ENCODE data around the gene EMP1. TPM values are rescaled to one million over a fixed set of nuclear protein-coding genes. Genes with fewer than 3 reads are reported as not detected.

Gene EMP1
- total and polyA plus RNA-seq, 2 of the 13 experiments (the other 11 are each of a cell fraction or from before 2014, with no cell fraction given): 0.13 to 0.61 TPM

DNA sequence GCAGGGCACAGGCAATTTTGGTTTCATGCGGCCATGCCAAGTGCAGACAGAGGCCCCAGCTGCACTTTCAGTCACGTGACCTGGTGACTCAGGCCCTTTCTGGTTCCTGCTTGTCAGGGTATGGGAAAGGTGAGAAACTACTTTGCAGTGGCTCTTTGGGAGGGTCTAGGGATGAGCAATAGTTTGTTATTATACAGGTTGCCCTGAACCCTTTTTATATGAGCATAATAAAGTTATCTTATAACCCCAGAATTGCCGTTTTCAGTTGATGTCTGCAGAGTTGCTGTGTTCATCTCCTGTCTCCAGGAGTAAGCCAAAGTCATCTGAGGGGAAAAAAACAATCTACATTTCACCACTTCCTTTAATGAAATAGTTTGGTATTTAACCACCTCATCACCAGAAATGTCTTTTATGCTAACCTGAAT lies 30.9 kb upstream of the EMP1 start:
- TF ChIP-seq, protein P1, sequence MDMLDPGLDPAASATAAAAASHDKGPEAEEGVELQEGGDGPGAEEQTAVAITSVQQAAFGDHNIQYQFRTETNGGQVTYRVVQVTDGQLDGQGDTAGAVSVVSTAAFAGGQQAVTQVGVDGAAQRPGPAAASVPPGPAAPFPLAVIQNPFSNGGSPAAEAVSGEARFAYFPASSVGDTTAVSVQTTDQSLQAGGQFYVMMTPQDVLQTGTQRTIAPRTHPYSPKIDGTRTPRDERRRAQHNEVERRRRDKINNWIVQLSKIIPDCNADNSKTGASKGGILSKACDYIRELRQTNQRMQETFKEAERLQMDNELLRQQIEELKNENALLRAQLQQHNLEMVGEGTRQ (IDR thresholded peaks at IDR 0.05; ENCODE audit: low read depth, low read length): peak; percentile 71
- TF ChIP-seq, protein P1 (CRISPR knock-in tag; IDR thresholded peaks at IDR 0.05; ENCODE audit: borderline replicate concordance): no peak
- no peak for TF ChIP-seq ZNF124 (CRISPR knock-in tag; IDR thresholded peaks at IDR 0.05)
- TF ChIP-seq FOSL2 (CRISPR knock-in tag; IDR thresholded peaks at IDR 0.05): peak; percentile 20; the same call in 1 of the 2 replicates
- peak; percentile 88; the same call in 1 of the 2 replicates for TF ChIP-seq RAD51 (IDR thresholded peaks at IDR 0.05; ENCODE audit: borderline replicate concordance)
- FAIRE-seq: no peak
- CTCF ChIA-PET (ENCODE audit: low intra/inter-chr PET ratio, low total read pairs): no interaction called here
- no peak overlapping the region for H3K9ac ChIP-seq (ENCODE audit: insufficient read depth, low read depth, low read length)
- no peaks in the 10 kb centered on the region for H3K79me2 ChIP-seq (ENCODE audit: insufficient read depth, low read length)
- 6% methylated on average over 3 of the region's 3 CpGs for WGBS (ENCODE audit: low lambda C conversion rate)
- in situ Hi-C loops (cut with HindIII; ENCODE audit: extremely low pct_ligation_motif_present, low pct_unique_long_range_greater_than_20kb): no loop called here
- H4K20me1 ChIP-seq (ENCODE audit: insufficient read depth, low read length): no peaks in the 10 kb centered on the region
- no peak overlapping the region for H3K4me3 ChIP-seq (replicated peaks in 1 of 3; ENCODE audit: insufficient read depth in 1 of 3, low read depth in 2 of 3, low read length in 3 of 3)
- no peak overlapping the region for H2AFZ ChIP-seq (ENCODE audit: low read length)
- POLR2A ChIA-PET: no interaction called here
- no peak overlapping the region for H3K4me2 ChIP-seq (ENCODE audit: low read depth, low read length)
- intact Hi-C loops (cut with micrococcal nuclease; ENCODE audit: unreplicated experiment): no loop called here
- no peaks in the 10 kb centered on the region for H3K9me3 ChIP-seq (ENCODE audit: low read length)
- no peak for ATAC-seq
- H3K4me1 ChIP-seq (ENCODE audit: insufficient read depth, low read length): no peaks in the 10 kb centered on the region
- BruUV-seq (replicated peaks): no TSS peak
- no peak for DNase-seq (ENCODE audit: low spot score)
- peaks cover 4 to 28% of the 10 kb centered on the region in 2 experiments; a peak in 4 of 5 replicates for H3K27me3 ChIP-seq (ENCODE audit: control insufficient read depth in 1 of 2, insufficient read depth in 2 of 2, low read length in 2 of 2)
- no peaks in the 10 kb centered on the region for H3K36me3 ChIP-seq (replicated peaks in 1 of 2; ENCODE audit: control insufficient read depth in 1 of 2, insufficient read depth in 2 of 2, low read length in 2 of 2)
- H3K27ac ChIP-seq (ENCODE audit: extremely low read length, insufficient read depth, low read length): no peak overlapping the region

DNA sequence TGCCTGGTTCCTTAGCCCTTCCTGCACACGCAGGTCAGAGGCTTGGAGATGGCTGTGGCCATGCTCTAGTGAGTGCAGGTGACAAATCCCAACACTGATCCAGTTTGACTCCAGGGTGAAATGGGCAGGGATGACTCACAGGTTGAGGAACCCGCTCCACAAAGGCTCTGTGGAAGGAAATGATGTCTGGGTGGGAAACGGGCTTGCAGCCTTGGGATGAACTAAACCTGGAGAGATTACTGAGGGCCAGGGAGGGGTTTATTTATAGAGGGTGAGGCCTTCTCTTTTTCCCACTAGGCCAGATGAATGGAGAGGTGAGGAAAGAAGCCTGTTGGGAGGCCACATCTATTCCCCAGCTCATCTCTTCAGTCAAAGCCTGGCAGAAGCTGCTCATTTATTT lies 29.3 kb upstream of the EMP1 start:
- H4K20me1 ChIP-seq (ENCODE audit: insufficient read depth, low read length): no peaks in the 10 kb centered on the region
- no peak overlapping the region for H3K4me3 ChIP-seq (replicated peaks in 1 of 3; ENCODE audit: insufficient read depth in 1 of 3, low read depth in 2 of 3, low read length in 3 of 3)
- FAIRE-seq (no peak), DNase-seq (ENCODE audit: low spot score) (no peak), ATAC-seq (no peak)
- no peak overlapping the region for H2AFZ ChIP-seq (ENCODE audit: low read length)
- H3K36me3 ChIP-seq (replicated peaks in 1 of 2; ENCODE audit: control insufficient read depth in 1 of 2, insufficient read depth in 2 of 2, low read length in 2 of 2): no peaks in the 10 kb centered on the region
- no peak overlapping the region for H3K27ac ChIP-seq (ENCODE audit: extremely low read length, insufficient read depth, low read length)
- in situ Hi-C loops (cut with HindIII; ENCODE audit: extremely low pct_ligation_motif_present, low pct_unique_long_range_greater_than_20kb): no loop called here
- no peaks in the 10 kb centered on the region for H3K79me2 ChIP-seq (ENCODE audit: insufficient read depth, low read length)
- no TSS peak for BruUV-seq (replicated peaks)
- H3K9ac ChIP-seq (ENCODE audit: insufficient read depth, low read depth, low read length): no peak overlapping the region
- WGBS (ENCODE audit: low lambda C conversion rate): 6% methylated on average over 3 of the region's 3 CpGs
- POLR2A ChIA-PET: no interaction called here
- intact Hi-C loops (cut with micrococcal nuclease; ENCODE audit: unreplicated experiment): no loop called here
- CTCF ChIA-PET (ENCODE audit: low intra/inter-chr PET ratio, low total read pairs): no interaction called here
- H3K4me1 ChIP-seq (ENCODE audit: insufficient read depth, low read length): no peaks in the 10 kb centered on the region
- no peaks in the 10 kb centered on the region for H3K9me3 ChIP-seq (ENCODE audit: low read length)
- no peak overlapping the region for H3K4me2 ChIP-seq (ENCODE audit: low read depth, low read length)
- peaks cover 4 to 37% of the 10 kb centered on the region in 2 experiments; a peak in 4 of 5 replicates for H3K27me3 ChIP-seq (ENCODE audit: control insufficient read depth in 1 of 2, insufficient read depth in 2 of 2, low read length in 2 of 2)
- no peak for TF ChIP-seq BCL6 (CRISPR knock-in tag; IDR thresholded peaks at IDR 0.05)
- no peak for TF ChIP-seq HDAC6 (IDR thresholded peaks at IDR 0.05; ENCODE audit: low read depth, low read length)
- TF ChIP-seq GATAD2A (CRISPR knock-in tag; IDR thresholded peaks at IDR 0.05): no peak
- TF ChIP-seq CHCHD3 (CRISPR knock-in tag; IDR thresholded peaks at IDR 0.05): no peak
- TF ChIP-seq ZNF296 (CRISPR knock-in tag; conservative IDR thresholded peaks at IDR 0.05): no peak
- TF ChIP-seq PCBP1 (IDR thresholded peaks at IDR 0.05; ENCODE audit: borderline replicate concordance, low read depth, low read length): no peak
- no peak for TF ChIP-seq ZNF383 (CRISPR knock-in tag; IDR thresholded peaks at IDR 0.05; ENCODE audit: borderline replicate concordance)
- no peak for TF ChIP-seq KLF15 (CRISPR knock-in tag; IDR thresholded peaks at IDR 0.05; ENCODE audit: borderline replicate concordance)
- no peak for TF ChIP-seq HES4 (CRISPR knock-in tag; IDR thresholded peaks at IDR 0.05; ENCODE audit: borderline replicate concordance)
- TF ChIP-seq TEAD3 (CRISPR knock-in tag; optimal IDR thresholded peaks at IDR 0.05; ENCODE audit: borderline replicate concordance): no peak
- no peak for TF ChIP-seq ZFP62 (CRISPR knock-in tag; IDR thresholded peaks at IDR 0.05)
- no peak for TF ChIP-seq ZNF557 (CRISPR knock-in tag; IDR thresholded peaks at IDR 0.05)
- TF ChIP-seq ARNT (IDR thresholded peaks at IDR 0.05): no peak
- no peak for TF ChIP-seq ZNF180 (CRISPR knock-in tag; IDR thresholded peaks at IDR 0.05; ENCODE audit: borderline replicate concordance, low read depth)
- TF ChIP-seq SRY (CRISPR knock-in tag; IDR thresholded peaks at IDR 0.05): no peak
- no peak for TF ChIP-seq RFXAP (CRISPR knock-in tag; IDR thresholded peaks at IDR 0.05; ENCODE audit: borderline replicate concordance)

Measured in HepG2 (cell line).